ENCODE results near the gene HES3.

DNA sequence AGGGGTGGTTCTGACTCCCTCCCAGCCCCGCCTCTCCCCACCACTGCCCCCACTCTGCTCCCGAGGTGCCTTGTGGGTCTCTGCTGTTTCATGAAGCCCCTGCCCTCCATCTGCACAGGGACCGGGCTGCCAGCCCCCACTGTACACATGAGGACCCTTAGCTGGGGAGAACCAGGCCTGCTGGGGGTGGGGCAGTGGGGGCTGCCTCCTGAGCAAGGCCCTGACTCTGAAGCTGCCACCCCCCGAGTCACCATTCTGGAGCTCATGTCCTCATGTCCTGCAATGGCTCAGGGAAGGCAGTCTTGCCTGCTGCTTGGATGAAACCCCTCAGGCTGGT is 8.4 kb downstream of the HES3 start:
- TF ChIP-seq, protein P1, sequence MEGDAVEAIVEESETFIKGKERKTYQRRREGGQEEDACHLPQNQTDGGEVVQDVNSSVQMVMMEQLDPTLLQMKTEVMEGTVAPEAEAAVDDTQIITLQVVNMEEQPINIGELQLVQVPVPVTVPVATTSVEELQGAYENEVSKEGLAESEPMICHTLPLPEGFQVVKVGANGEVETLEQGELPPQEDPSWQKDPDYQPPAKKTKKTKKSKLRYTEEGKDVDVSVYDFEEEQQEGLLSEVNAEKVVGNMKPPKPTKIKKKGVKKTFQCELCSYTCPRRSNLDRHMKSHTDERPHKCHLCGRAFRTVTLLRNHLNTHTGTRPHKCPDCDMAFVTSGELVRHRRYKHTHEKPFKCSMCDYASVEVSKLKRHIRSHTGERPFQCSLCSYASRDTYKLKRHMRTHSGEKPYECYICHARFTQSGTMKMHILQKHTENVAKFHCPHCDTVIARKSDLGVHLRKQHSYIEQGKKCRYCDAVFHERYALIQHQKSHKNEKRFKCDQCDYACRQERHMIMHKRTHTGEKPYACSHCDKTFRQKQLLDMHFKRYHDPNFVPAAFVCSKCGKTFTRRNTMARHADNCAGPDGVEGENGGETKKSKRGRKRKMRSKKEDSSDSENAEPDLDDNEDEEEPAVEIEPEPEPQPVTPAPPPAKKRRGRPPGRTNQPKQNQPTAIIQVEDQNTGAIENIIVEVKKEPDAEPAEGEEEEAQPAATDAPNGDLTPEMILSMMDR (conservative IDR thresholded peaks at IDR 0.05) = no peak
- TF ChIP-seq ZFX (IDR thresholded peaks at IDR 0.05) = no peak

Measured in C4-2B (cell line).